Stimulated activated CD8-positive, alpha-beta memory T cell treated with anti-CD3 and anti-CD28 coated beads, Interleukin-4, amount 100 ng/mL, for 48 hours (primary cell): ENCODE results near the gene SUGT1.
A peak's percentile ranks its signal among the peaks of the same experiment; 100 is the strongest.

Experiments
- DNase-seq: peaks from one replicate; pipeline ENCODE4 v3.0.0-alpha.2; 2020

The SUGT1 gene

DNA sequence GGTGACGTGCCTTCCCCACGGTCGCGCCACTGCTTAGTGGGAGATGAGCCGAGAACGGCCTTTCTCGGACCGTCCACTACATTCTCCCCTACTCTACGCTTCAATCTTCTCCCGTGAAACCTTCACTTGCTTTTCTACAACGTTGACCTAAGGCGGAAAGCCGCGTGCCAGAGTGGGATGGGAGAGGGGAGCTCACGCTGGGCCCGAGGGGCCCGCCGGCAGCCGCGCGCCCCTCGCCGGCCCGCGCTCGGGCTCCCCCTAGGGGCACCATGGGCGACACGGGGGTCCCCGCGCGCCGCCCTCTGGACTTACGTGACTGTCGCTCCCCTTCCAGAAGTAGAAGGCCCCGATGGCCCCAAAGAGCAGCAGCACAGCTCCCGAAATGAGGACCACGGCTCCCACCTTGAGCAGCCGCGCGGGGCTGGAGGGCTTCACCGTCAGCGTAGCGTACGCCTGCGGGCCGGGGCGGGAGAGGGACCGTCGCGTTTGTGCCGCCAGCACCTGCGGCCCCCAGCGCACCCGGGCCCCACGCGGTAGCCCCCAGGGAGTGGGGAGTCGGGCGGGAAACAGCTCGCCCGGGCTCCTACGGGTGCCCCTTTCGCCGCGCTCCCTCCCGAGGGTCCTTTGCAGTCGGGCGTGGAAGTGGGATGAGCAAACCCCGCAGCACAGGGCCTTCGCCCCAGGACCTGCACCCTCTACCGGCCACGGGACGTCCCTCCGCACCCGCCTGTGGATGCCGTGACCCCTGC lies 86.3 kb downstream of the SUGT1 start:
- DNase-seq, result peak; percentile 66

GRCh38 chr13:52739468-52740071 lies 86.9 kb downstream of the SUGT1 start, which contains the start of gene CNMD:
TSS of gene CNMD (minus strand) at chr13:52739820. CDS start at chr13:52739701, 119 bp downstream.
- no peak for DNase-seq

GRCh38 chr13:52743569-52743968 lies 90.9 kb downstream of the SUGT1 start:
- no peak for DNase-seq

GRCh38 chr13:52743988-52744387 lies 91.4 kb downstream of the SUGT1 start:
- DNase-seq, result no peak

DNA sequence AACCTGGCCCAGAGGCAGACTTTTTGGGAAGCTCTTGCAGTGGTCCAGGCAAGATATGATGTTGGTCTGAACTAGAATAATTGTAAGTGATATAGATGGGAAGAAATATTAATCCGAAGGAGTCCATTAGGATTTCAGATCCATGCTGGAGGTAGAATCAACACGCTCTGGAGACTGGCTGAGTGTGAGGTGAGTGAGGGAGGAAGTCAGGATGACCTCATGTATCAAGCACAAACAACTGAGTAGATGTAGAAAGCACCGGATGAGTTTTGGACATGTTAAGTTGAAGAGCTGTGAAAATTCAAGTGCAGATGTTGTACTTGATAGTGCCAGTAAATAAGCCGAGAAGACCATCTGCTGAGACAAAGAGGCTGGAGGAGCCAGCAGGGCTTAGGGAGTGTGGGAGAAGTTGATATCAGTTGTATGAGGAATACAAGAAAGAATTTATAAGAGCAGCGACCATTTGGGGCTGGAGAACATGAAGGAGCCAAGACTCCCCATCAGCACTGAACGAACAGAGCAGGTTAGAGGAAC lies 92.3 kb downstream of the SUGT1 start:
- no peak for DNase-seq

DNA sequence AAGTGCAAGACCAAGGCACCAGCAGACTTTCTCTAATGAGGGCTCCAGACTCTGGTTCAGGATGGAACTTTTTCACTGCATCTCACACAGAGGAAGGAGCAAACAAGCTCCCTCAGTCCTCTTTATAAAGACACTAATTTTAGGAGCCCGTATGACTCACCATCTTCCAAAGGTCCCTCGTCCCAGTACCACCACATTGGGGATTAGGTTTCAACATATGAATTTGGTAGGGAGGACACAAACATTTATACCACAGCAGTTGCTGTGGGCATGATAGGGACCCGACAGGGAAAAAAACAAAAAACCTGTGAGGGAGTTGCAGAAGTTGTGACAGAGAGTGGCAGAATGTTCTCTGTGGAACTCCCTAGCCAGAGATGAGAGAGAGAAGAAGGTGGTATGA lies 93.5 kb downstream of the SUGT1 start:
- DNase-seq, result no peak

- DNase-seq, result no peak
Observed at GRCh38 chr13:52749419-52749818, 96.8 kb downstream of the SUGT1 start.
